ENCODE results near the gene PHAX.
A peak's percentile ranks its signal among the peaks of the same experiment; 100 is the strongest.
"Not testable (repeated sequence)": the region's sequence is repeated elsewhere in the genome, so short reads cannot be mapped to it uniquely, and the experiment has no call there.

Gene PHAX, protein sequence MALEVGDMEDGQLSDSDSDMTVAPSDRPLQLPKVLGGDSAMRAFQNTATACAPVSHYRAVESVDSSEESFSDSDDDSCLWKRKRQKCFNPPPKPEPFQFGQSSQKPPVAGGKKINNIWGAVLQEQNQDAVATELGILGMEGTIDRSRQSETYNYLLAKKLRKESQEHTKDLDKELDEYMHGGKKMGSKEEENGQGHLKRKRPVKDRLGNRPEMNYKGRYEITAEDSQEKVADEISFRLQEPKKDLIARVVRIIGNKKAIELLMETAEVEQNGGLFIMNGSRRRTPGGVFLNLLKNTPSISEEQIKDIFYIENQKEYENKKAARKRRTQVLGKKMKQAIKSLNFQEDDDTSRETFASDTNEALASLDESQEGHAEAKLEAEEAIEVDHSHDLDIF

DNA sequence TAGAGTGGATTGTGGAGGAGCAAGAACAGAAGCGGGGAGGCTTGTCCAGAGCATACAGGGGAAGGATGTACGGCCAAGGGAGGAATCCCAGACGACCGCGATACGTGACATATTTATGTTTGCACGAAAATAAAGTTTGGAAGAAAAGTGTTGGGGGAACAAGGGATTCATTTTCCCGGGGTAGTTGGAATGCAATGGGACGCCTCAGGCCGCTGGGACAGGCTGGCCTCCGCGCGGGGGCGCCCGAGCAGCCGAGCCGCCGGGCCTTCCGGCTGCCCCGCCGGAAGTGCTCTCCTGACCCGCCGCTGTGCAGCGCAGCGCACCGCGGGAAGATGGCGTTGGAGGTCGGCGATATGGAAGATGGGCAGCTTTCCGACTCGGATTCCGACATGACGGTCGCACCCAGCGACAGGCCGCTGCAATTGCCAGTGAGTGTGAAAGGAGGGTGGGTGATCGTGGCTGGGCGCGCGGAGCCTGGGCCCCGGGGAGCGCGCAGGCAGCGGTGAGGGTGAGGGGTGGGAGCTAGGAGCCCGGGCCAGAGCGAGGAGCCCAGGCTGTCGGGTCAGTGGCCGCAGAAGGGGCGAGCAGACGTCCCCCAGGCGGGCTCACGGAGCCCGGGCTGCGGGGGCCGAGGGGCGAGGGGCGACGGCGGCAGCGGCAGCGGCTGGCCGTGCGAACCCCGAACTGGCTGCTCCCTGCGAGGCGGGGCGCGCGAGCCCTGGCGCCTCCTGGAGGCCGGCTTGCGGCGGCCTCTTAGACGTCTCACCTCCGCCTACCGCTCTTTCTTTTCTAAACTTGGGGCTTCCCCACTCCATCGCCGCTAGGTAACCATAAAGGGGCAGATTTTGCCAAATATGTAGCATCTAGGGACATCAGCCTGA, at the start of gene PHAX:
Gene PHAX (plus strand): TSS at position 317 of the 881 bp plus-strand sequence. CDS start 16 bp downstream, at position 333.
- peak; percentile 43 to 45 for DNase-seq (ENCODE audit: low read depth in 2 of 2)

DNA sequence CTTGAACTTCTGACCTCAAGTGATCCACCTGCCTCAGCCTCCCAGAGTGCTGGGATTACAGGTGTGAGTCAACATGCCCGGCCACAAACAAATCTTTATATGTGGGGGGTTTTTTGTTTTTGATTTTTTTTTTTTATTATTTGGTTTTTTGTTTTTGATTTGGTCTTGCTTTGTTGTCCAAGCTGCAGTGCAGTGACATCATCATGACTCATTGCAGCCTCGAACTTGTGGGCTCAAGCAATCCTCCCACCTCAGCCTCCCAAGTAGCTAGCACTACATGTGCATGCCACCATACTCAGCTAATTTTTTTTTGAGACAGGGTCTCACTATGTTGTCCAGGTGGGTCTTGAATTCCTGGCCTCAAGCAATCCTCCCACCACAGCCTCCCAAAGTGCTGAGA, 48.1 kb upstream of the PHAX start:
- no peak for DNase-seq (ENCODE audit: low read depth in 2 of 2)

- DNase-seq (ENCODE audit: low read depth in 2 of 2): not testable (repeated sequence)
Observed at GRCh38 chr5:126555101-126555500, 45.6 kb upstream of the PHAX start.

DNA sequence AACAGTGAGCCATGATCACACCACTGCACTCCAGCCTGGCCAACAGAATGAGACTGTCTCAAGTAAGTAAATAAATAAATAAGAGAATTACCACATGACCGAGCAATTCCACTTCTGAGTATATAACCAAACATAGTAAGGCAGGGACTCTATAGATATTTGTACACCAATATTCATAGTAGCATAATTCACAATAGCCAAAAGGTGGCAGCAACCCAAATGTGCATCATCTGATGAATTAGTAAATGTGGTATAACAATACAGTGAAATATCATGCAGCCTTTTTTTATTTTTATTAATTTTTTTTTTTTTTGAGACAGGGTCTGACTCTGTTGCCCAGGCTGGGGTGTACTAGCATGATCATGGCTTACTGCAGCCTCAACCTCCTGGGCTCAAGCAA, 38.8 kb upstream of the PHAX start:
- DNase-seq (ENCODE audit: low read depth in 2 of 2): no peak

DNA sequence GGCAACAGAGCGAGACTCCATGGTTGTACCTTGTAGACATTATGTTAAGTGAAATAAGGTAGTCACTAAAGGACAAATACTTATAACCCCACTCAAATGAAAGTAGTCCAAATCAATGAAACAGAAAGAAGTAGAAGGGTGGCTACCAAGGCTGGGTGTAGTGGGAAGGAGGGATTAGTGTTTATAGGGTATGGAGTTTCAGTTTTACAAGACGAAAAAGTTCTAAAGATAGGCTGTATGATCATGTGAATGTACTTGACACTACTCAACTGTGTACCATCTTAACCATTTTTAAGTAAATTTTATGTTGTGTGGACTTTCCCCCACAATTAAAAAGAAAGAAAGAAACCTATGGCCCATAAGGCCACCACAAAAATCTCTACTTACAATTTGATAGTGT, 37.9 kb upstream of the PHAX start:
- no peak for DNase-seq (ENCODE audit: low read depth in 2 of 2)

DNA sequence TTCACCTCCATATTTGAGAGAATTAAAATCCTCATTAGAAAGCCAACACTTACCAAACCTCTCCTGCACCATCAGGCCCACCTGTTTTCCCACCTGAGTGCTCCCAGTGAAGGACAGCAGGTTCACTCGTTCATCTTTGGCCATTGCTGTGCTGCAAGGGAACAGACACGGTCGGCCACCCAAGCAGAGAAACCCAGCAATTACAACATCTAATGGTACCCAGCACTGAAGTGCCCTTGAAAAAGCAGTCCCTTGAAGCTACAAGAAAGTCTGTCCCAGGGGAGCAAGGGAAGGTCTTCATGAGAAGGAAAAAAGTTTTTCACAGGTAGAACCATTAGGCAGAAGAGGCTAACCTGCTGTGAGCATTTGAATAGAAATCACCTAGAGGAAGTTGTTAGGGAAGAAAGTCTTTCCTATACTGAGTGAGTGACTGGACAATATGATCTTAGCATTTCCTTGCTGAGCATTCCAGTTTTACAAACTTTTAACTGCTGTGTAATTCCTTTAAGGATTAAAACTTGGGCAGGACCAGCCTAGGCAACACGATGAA, 32.5 kb upstream of the PHAX start:
- DNase-seq (ENCODE audit: low read depth in 2 of 2): no peak

DNA sequence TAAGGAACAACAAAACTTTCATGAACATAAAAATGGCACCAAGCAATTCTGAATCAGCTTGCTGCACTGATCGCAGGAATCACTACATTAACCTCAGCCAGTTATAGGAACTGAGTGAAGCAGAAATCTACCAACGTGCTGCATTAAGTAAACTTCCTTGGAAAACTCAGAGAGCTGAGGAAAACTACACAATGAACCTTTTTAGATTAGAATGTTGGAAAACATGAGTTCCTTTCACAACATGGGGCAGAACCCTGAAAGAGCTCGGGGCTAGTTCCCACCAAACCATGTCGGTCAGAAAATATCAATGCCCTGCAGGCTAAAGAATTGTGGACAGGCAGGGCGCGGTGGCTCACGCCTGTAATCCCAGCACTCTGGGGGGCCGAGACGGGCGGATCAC, 25.1 kb upstream of the PHAX start:
- no peak for DNase-seq (ENCODE audit: low read depth in 2 of 2)

- no peak for DNase-seq (ENCODE audit: low read depth in 2 of 2)
Observed at GRCh38 chr5:126576974-126577373, 23.8 kb upstream of the PHAX start.

GRCh38 chr5:126577415-126577814, 23.3 kb upstream of the PHAX start:
- DNase-seq (ENCODE audit: low read depth in 2 of 2): no peak

- no peak for DNase-seq (ENCODE audit: low read depth in 2 of 2)
Observed at GRCh38 chr5:126579716-126580115, 21.0 kb upstream of the PHAX start.

DNA sequence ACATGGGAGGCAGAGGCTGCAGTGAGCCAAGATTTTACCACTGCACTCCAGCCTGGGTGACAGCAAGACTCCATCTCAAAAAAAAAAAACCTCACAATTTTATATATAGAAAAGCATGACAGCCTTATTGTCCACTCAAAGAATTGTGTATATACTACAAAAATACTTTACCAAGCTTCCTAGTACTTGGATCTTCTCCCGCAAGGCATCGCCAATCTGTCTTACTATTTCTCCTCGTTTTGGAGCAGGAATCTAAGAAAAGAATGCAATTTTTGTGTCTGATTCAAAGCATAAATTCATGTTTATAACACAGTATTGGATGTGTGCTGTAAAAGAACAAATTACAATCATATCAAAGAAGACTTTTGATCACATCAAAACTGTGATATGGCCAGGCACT, 17.0 kb upstream of the PHAX start:
- no peak for DNase-seq (ENCODE audit: low read depth in 2 of 2)

DNA sequence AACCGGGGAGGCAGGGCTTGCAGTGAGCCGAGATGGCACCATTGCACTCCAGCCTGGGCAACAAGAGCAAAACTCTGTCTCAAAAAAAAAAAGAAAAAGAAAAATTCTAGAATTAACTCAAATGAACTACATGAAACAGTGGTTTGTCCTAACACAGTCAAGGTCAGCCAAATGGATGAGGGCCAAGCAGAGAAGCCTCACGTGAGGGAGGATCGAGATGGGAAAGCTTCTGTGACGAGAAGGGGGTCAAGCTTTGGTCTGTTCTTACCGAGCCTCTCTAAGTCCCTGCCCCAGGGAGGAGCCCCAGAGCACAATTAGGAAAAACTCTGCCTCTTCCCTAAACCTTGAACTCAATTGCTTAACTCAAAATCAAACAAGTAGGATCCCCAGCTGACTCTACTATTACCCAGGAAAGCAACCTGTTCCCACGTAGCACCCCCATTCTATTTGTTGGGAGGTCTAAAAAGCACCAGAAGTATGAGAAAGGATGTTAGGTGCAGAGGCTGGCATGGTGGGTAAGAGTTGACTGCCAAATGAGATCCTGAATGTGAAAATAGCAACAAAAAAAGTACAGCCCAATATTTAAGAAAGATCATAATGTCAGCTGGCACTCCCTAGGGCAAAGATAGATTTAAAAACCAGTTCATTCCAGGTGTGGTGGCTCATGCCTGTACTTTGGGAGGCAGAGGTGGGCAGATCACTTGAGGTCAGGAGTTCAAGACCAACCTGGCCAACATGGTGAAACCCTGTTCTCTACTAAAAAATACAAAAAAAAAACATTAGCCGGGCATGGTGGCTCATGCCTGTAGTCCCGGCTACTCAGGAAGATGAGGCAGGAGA, 13.0 kb upstream of the PHAX start:
- DNase-seq (ENCODE audit: low read depth in 2 of 2): no peak

DNA sequence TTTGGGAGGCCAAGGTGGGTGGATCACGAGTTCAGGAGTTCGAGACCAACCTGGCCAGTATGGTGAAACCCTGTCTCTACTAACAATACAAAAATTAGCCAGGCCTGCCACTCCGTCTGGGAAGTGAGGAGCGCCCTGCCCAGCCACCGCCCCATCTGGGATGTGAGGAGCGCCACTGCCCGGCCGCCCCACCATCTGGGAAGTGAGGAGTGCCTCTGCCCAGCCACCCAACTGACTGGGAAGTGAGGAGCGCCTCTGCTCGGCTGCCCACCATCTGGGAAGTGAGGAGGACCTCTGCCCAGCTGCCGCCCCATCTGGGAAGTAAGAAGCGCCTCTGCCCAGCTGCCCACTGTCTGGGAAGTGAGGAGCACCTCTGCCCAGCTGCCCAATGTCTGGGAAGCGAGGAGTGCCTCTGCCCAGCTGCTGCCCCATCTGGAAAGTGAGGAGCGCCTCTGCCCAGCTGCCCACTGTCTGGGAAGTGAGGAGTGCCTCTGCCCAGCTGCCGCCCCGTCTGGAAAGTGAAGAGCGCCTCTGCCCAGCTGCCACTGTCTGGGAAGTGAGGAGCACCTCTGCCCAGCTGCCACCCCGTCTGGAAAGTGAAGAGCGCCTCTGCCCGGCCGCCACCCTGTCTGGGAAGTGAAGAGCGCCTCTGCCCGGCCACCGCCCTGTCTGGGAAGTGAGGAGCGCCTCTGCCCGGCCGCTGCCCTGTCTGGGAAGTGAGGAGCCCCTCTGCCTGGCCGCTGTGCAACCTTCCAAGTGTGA, 11.0 kb upstream of the PHAX start:
- DNase-seq (ENCODE audit: low read depth in 2 of 2): no peak

GRCh38 chr5:126591549-126591948, 9.2 kb upstream of the PHAX start:
- no peak for DNase-seq (ENCODE audit: low read depth in 2 of 2)

DNA sequence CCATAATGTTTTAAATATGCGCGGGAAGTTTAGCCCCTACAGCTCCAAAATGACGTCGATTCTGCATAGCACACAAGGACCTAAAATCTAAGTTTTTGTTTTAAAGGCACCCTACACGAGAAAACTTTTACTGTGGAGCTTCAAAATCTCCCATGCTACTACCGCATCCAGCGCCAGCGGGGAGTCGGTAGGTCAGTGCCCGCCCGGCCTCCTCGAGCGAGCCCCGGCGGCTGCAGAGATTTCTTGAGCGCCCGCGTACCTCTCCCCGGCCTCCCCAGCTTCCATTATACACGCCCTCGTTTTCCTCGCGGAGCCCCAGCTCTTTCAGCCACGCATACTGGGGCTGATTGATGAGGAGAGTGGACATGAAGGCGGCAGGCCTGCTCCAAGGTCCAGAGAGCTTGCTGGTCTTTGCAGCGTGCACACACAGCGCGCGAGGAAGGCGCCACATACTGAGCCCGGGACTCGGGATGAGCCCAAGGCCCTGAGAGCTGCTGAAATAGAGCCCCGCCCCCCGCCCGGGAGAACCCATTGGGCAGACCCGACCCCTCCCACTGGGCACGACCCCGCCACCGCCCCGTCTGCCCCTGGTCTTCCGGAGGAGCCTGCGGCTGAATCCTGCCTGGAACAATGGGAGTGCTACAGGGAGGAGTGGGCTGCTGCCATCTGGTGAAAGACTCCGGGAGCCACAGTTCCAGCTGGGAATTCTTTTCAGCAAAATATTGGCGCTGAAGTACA, 5.8 kb upstream of the PHAX start, which contains the start of gene ALDH7A1:
Gene ALDH7A1 (minus strand): TSS at position 472 of the 738 bp plus-strand sequence. CDS start 21 bp downstream, at position 451.
- no peak for DNase-seq (ENCODE audit: low read depth in 2 of 2)

DNA sequence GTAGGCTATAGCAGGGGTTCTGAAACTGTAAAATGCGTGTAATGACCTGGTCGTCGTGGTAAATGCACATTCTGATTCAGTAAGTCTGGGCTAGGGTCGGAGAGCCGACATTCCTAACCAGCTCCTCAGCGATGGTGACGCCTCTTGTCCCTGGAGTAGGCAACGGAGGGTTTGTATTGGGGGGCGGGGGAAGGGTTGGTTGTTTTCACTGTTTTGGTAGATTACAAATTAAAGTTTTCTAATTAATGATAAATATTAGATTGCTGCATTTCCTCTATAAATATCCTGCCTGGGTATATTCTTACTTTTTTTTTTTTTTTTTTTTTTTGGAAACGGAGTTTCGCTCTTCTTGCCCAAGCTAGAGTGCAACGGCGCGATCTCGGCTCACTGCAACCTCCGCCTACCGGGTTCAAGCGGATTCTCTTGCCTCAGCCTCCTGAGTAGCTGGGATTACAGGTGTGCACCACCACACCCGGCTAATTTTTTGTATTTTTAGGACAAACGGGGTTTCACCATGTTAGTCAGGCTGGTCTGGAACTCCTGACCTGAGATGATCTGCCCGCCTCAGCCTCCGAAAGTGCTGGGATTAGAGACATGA, 5.2 kb upstream of the PHAX start:
- DNase-seq (ENCODE audit: low read depth in 2 of 2): no peak

DNA sequence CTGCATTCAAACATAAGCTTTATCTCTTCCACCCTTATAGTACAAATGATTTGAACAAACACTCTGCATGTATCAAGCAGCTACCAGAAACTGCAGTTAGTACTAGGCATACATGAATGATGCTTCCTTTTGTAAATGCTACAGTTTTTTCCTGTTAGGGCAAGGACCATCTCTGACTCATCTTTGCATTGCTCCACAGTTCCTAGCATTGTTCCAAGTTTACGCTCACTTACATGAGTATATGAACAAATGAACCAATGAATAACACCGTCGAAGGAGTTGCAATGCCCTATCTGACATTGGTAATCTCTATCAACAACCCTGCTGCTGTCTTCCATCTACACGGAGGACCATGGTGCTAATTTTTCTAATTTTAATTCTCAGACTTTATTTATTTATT, 3.6 kb upstream of the PHAX start:
- DNase-seq (ENCODE audit: low read depth in 2 of 2): no peak

GRCh38 chr5:126599499-126599898, 1.2 kb upstream of the PHAX start:
- DNase-seq (ENCODE audit: low read depth in 2 of 2): no peak

GRCh38 chr5:126599971-126600630, 646 bp upstream of the PHAX start:
- not testable (repeated sequence) for DNase-seq (ENCODE audit: low read depth in 2 of 2)

All from stimulated activated CD8-positive, alpha-beta memory T cell treated with anti-CD3 and anti-CD28 coated beads, Interleukin-7, amount 100 ng/mL, for 1 hour (primary cell).